Tibial nerve (tissue), 4 donors: Measurements from ENCODE around the gene RAB4B. TPM values are rescaled to one million over a fixed set of nuclear protein-coding genes. Genes with fewer than 3 reads are reported as not detected.
"Not testable (repeated sequence)": the region's sequence is repeated elsewhere in the genome, so short reads cannot be mapped to it uniquely, and the experiment has no call there.

Experiments used
- DNase-seq, 2 donors: peaks; one replicate each; pipeline ENCODE4 v3.0.0-alpha.2; 2019; ENCODE audit warnings: low spot score in 2 of 2
- H3K27ac ChIP-seq, 4 donors: fragments of 200-600 bp; sonication (generic) in 3 of 4; one replicate each; pipeline ENCODE4 v1.5.1; 2017 to 2019; ENCODE audit warnings: mild to moderate bottlenecking in 1 of 4
- H3K27me3 ChIP-seq, 2 donors: fragments of 200-600 bp; sonication (generic) in 1 of 2; one replicate each; pipeline versions ENCODE4 v1.5.1 to v1.6.0; 2017 to 2019
- H3K36me3 ChIP-seq, 3 donors: fragments of 200-600 bp; sonication (generic); one replicate each; pipeline ENCODE4 v1.5.1; 2018 to 2019
- H3K4me1 ChIP-seq, 4 donors: fragments of 200-600 bp; sonication (generic) in 3 of 4; one replicate each; pipeline ENCODE4 v1.5.1; 2017 to 2019
- H3K4me3 ChIP-seq, 4 donors: fragments of 200-600 bp; sonication (generic) in 3 of 4; one replicate each; pipeline ENCODE4 v1.5.1; 2017 to 2019; ENCODE audit warnings: mild to moderate bottlenecking in 1 of 4, moderate library complexity in 1 of 4
- H3K9me3 ChIP-seq, 4 donors: fragments of 200-600 bp; sonication (generic) in 3 of 4; one replicate each; pipeline ENCODE4 v1.5.1; 2017 to 2019
- EP300 ChIP-seq, 2 donors: sonication (generic); formaldehyde crosslinking; IDR thresholded peaks; one replicate each; pipeline ENCODE4 v1.6.1; 2017; ENCODE audit warnings: antibody characterized with exemption in 2 of 2, mild to moderate bottlenecking in 1 of 2
- POLR2A ChIP-seq, 2 donors: fragments of 450-650 bp; IDR thresholded peaks; one replicate each; pipeline ENCODE4 v1.6.1; 2017; ENCODE audit warnings: antibody characterized with exemption in 2 of 2, mild to moderate bottlenecking in 2 of 2, moderate library complexity in 2 of 2
- WGBS, 2 donors: methylation state at CpG; one replicate each; pipeline ENCODE4 v1.1.5; 2018; 5-methylcytosine and 5-hydroxymethylcytosine counted together
- total RNA-seq, 4 donors: library from RNA; depleted of rRNA; stranded (reverse); fragments of >200 nt; gene quantifications; one replicate each; pipeline ENCODE4 v1.1.0, GENCODE V29; 2016
- TF ChIP-seq, protein P1 (sequence below), 5 experiments: fragments of 200-600 bp in 3 of 5; fragments of 450-650 bp in 2 of 5; sonication (generic) in 3 of 5; IDR thresholded peaks; one replicate each; pipeline ENCODE4 v1.5.1; 2016 to 2019; ENCODE audit warnings: antibody characterized with exemption in 5 of 5, mild to moderate bottlenecking in 3 of 5, moderate library complexity in 2 of 5

The RAB4B gene
- total RNA-seq, 4 donors from 2014 or later = 38.3 to 66.6 (median 52.0) TPM

DNA sequence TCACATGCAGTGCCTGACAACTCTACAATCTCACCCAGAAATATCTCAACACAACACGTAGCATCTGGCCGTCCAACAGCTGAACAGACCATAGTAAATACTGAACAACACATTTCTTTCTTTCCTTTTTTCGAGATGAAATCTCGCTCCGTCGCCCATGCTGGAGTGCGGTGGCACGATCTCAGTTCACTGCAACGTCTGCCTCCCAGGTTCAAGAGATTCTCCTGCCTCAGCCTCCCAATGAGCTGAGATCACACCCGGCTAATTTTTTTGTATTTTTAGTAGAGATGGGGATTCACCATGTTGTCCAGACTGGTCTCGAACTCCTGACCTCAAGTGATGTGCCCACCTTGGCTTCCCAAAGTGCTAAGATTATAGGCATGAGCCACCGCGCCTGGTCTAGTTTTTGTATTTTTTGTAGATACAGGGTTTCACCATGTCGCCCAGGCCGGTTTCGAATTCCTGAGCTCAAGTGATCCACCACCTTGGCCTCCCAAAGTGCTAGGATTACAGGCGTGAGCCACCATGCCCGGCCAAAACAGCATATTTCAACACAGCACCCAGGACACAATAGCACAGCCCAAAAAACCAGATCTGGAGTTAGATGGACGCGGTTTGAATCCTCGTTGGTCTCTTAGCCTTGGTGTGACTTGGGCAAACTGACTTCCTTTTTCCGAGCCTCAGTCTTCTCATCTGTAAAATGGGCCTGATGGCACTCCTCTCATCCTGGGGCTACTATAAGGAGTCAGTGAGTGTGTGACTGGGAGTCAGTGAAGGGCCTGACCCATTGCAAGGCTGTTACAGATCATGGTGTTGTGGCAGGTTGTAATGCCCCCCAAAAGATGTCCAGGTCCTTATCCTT is 49.6 kb downstream of the RAB4B start:
- no peak for TF ChIP-seq EP300 (IDR thresholded peaks at IDR 0.05)
- TF ChIP-seq POLR2A (IDR thresholded peaks at IDR 0.05) = no peak
- TF ChIP-seq, protein P1, sequence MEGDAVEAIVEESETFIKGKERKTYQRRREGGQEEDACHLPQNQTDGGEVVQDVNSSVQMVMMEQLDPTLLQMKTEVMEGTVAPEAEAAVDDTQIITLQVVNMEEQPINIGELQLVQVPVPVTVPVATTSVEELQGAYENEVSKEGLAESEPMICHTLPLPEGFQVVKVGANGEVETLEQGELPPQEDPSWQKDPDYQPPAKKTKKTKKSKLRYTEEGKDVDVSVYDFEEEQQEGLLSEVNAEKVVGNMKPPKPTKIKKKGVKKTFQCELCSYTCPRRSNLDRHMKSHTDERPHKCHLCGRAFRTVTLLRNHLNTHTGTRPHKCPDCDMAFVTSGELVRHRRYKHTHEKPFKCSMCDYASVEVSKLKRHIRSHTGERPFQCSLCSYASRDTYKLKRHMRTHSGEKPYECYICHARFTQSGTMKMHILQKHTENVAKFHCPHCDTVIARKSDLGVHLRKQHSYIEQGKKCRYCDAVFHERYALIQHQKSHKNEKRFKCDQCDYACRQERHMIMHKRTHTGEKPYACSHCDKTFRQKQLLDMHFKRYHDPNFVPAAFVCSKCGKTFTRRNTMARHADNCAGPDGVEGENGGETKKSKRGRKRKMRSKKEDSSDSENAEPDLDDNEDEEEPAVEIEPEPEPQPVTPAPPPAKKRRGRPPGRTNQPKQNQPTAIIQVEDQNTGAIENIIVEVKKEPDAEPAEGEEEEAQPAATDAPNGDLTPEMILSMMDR (IDR thresholded peaks at IDR 0.05) = no peak
- Histone ChIP-seq H3K9me3 (no peaks in the 10 kb centered on the region), H3K4me3 (no peak overlapping the region), H3K27me3 (no peaks in the 10 kb centered on the region), H3K27ac (no peak overlapping the region), H3K36me3 (peaks cover 0 to 28% (median 0%) of the 10 kb centered on the region in 3 donors), H3K4me1 (peaks cover 0 to 16% (median 2%) of the 10 kb centered on the region in 4 donors)
- WGBS, 2 donors = 92 to 95% methylated on average over 22 of the region's 22 CpGs
- no peak for DNase-seq

DNA sequence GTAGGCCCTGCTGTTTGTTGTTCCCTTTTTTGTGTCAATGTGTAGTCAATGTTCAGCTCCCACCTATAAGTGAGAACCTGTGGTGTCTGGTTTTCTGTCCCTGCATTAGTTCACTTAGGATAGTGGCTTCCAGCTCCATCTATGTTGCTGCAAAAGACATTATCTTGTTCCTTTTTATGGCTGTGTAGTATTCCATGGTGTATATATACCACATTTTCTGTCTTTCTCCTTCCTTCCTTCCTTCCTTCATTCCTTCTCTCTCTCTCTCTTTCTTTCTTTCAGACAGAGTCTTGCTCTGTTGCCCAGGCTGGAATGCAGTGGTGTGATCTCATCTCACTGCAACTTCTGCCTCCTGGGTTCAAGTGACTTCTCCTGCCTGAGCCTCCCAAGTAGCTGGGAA is 51.2 kb downstream of the RAB4B start:
- Histone ChIP-seq H3K36me3 (peaks cover 0 to 28% (median 0%) of the 10 kb centered on the region in 3 donors), H3K4me3 (no peak overlapping the region), H3K27ac (no peak overlapping the region), H3K9me3 (no peaks in the 10 kb centered on the region), H3K27me3 (no peaks in the 10 kb centered on the region), H3K4me1 (peaks cover 0 to 3% (median 0%) of the 10 kb centered on the region in 4 donors)
- TF ChIP-seq, protein P1 (IDR thresholded peaks at IDR 0.05) = no peak
- TF ChIP-seq POLR2A (IDR thresholded peaks at IDR 0.05) (no peak), EP300 (IDR thresholded peaks at IDR 0.05) (no peak)
- DNase-seq = no peak

DNA sequence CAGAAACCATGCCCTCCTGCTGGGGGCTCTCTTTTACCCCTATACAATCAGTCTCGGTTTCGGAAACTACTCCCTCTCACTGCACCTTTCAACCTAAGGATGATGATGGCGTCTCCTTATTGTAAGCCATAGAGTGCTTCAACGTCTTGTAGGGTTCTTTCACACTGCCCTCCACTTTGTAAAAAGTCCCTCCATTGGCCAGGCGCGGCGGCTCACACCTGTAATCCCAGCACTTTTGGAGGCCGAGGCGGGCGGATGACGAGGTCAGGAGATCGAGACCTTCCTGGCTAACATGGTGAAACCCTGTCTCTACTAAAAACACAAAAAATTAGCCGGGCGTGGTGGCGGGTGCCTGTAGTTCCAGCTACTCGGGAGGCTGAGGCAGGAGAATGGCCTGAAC is 52.7 kb downstream of the RAB4B start:
- H3K36me3 ChIP-seq = peaks cover 0 to 28% (median 0%) of the 10 kb centered on the region in 3 donors
- DNase-seq, H3K4me1 ChIP-seq, H3K27me3 ChIP-seq, H3K9me3 ChIP-seq, H3K4me3 ChIP-seq, H3K27ac ChIP-seq: not testable (repeated sequence)
- WGBS, 2 donors = 92 to 96% methylated on average over 16 of the region's 16 CpGs

DNA sequence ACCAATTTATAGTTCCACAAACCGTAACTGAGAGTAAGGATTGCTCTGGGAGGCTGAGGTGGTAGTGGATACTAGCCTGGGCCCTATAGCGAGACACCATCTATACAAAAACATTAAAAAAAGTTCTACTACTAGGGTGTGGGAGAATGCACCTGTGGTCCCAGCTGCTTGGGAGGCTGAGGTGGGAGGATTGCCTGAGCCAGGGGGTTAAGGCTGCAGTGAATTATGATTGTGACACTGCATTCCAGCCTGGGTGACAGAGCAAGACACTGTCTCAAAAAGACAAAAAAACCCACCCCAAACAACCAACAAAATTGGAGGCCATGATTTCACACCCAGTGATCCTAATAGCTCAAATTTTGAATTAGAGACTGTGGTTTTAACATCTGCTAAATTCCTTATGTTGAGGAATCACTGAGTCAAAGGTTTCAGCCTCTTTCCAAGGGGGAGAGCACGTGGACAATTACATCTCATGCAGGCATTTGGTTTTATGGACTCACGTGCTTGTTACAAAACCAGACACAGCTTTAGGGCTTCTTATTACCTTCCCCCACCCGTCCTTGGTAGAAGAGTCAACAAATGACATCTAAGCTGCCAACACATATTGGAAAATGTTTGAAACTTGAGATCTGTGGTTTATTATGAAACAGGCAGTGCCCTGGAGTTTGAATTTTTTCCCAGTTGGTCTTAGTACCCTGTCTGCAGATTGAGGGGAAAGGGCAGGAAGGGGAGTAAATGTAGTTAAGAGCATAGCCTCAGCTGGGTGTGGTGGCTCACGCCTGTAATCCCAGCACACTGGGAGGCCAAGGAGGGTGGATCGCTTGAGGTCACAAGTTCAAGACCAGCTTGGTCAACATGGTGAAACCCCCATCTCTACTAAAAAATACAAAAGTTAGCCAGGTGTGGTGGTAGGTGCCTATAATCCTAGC is 53.7 kb downstream of the RAB4B start:
- peak in 1 of 2 donors; percentile 52 for DNase-seq
- WGBS, 2 donors = 55 to 63% methylated on average over 7 of the region's 7 CpGs
- H3K36me3 ChIP-seq = peaks cover 0 to 27% (median 0%) of the 10 kb centered on the region in 3 donors
- peaks cover 0 to 3% (median 0%) of the 10 kb centered on the region in 4 donors for H3K4me1 ChIP-seq
- no peak overlapping the region for H3K4me3 ChIP-seq
- H3K27me3 ChIP-seq = no peaks in the 10 kb centered on the region
- TF ChIP-seq, protein P1 (IDR thresholded peaks at IDR 0.05) = no peak
- TF ChIP-seq EP300 (IDR thresholded peaks at IDR 0.05) = peak in 1 of 2 donors; percentile 79
- TF ChIP-seq POLR2A (IDR thresholded peaks at IDR 0.05) = no peak
- peak overlapping the region in 2 of 4 donors; percentile 43 to 57 for H3K27ac ChIP-seq
- no peaks in the 10 kb centered on the region for H3K9me3 ChIP-seq

DNA sequence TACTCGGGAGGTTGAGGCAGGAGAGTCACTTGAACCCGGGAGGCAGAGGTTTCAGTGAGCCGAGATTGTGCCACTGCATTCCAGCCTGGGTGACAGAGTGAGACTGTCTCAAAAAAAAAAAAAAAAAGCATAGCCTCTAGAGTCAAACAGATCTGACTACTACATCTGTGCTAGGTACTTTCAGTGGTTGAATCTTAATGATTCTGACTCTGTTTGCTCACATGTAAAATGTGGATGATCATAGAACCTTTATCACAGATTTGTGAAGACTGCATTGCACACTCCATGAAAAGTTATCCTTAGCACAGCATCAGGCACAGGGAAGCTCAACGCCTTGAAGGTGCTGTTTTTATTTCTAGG is 54.4 kb downstream of the RAB4B start:
- not testable (repeated sequence) for H3K9me3 ChIP-seq, DNase-seq, H3K4me1 ChIP-seq, H3K4me3 ChIP-seq, H3K27me3 ChIP-seq
- 64 to 75% methylated on average over 4 of the region's 4 CpGs for WGBS, 2 donors
- H3K36me3 ChIP-seq = peaks cover 0 to 20% (median 0%) of the 10 kb centered on the region in 3 donors
- peak overlapping the region in 1 of 4 donors; percentile 20 for H3K27ac ChIP-seq

DNA sequence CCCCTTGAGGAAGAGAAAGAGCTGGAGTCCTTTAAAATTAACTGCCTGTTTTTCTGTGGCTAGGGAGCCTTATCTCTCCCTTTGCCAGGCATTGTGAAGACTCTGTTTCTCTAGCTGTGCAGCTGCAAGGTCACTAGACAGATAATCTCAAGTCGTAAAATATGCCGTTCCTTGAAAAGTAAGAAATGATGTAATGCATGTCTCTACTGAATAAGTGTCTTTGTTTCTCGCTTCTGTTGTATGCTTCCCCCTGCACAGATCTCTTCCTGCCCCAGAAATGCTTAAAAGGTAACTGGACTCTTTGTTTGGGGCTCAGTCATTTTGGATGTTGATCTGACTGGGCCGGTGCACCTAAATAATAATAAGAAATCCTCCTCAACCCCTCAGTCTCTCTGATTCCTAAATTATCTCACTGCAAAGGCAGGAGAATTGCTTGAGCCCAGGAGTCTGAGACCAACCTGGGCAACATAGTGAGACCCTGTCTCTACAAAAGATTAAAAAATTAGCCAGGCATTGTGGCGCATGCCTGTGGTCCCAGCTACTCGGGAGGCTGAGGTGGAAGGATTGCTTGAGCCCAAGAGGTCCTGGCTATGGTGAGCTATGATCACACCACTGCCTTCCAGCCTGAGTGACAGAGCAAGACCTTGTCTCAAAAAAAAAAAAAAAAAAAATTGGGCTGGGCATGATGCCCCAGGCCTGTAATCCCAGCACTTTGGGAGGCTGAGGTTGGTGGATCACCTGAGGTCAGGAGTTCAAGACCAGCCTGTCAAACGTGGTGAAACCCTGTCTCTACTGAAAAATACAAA is 55.9 kb downstream of the RAB4B start:
- H3K27ac ChIP-seq, DNase-seq: not testable (repeated sequence)
- 32 to 33% methylated on average over 7 of the region's 7 CpGs for WGBS, 2 donors

More for the DNA sequence above, 55.9 kb downstream of the RAB4B start:
- not testable (repeated sequence) for H3K9me3 ChIP-seq, H3K27me3 ChIP-seq, H3K4me3 ChIP-seq, H3K4me1 ChIP-seq, H3K36me3 ChIP-seq
